ENCODE results near the gene RNF208.
A peak's percentile ranks its signal among the peaks of the same experiment; 100 is the strongest.

The RNF208 gene

DNA sequence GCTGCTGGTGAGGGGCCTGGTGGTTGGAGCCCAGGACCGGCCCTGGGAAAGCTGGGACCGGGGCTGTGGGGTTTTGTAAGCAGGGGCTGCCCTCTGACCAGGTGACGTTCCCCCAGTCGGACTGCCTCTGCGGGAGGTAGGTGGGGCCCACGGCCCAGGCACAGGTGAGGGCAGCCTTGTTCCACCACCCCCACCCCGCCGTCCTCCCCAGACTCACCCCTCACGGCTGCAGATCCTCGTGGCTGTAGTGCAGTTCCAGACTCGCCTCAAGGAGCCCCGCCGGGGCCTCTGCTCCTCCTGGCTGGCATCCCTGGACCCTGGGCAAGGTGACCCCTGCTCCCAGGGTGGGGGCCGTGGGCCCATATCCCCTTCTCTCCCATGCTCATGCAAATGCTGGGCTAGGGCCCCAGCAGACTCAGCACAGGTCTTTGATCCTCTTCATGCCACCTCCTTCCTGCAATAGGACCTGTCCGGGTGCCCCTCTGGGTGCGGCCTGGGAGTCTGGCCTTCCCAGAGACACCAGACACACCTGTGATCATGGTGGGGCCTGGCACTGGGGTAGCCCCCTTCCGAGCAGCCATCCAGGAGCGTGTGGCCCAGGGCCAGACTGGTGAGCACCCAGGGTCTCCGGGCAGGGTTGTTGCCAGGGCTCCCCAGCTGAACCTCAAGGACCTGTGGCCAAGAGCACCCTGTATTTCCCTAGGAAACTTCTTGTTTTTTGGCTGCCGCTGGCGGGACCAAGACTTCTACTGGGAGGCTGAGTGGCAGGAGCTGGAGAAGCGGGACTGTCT lies 6.6 kb downstream of the RNF208 start:
- no peak for DNase-seq (ENCODE audit: low read depth in 3 of 3, low spot score in 1 of 3)

DNA sequence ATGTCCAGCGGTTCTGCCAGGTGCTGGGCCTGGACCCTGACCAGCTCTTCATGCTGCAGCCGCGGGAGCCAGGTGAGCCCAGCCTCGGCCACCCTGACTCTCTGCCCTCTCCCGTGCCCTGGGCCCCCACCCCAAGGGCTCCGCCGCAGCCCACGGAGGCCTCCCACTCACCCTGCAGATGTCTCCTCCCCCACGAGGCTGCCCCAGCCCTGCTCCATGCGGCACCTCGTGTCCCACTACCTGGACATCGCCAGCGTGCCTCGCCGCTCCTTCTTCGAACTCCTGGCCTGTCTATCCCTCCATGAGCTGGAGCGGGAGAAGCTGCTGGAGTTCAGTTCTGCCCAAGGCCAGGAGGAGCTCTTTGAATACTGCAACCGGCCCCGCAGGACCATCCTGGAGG lies 7.4 kb downstream of the RNF208 start:
- DNase-seq (ENCODE audit: low read depth in 3 of 3, low spot score in 1 of 3) = no peak

DNA sequence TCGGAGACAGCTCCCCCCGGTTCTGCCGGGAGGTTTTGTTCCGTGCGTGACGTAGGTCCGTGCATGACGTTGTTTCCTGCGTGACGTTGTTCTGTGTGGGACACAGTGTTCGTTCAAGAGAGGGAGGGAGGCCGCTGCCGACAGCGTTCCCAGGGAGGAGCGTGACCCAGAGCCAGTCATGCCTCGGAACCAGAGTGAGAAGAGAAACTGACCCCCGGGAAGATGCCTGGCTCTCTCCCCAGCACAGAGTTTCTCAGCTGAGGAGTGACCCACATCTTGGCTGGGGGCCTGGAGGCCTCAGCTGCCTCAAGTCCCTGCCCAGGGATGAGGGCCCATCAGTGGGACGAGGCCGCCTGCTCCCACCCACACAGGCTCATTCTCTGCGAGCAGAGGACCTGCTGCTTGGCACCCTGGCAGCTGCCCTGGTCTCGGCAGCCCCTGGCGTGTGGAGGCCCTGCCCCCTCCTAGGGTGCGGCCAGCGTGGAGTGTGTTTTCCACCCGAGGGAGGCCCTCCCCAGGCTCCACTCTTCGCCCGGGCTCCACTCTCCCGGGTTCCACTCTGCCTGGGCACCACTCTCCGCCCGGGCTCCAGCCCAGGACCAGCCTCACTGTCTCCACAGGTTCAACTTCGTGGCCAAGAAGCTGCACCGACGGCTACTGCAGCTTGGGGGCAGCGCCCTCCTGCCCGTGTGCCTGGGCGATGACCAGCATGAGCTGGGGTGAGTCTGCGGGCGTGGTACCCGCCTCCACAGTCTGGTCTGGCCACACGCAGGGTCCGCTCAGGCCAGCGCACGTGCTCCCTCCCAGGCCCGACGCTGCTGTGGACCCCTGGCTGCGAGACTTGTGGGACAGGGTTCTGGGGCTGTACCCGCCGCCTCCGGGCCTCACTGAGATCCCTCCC lies 8.6 kb downstream of the RNF208 start:
- no peak for DNase-seq (ENCODE audit: low read depth in 3 of 3, low spot score in 1 of 3)

DNA sequence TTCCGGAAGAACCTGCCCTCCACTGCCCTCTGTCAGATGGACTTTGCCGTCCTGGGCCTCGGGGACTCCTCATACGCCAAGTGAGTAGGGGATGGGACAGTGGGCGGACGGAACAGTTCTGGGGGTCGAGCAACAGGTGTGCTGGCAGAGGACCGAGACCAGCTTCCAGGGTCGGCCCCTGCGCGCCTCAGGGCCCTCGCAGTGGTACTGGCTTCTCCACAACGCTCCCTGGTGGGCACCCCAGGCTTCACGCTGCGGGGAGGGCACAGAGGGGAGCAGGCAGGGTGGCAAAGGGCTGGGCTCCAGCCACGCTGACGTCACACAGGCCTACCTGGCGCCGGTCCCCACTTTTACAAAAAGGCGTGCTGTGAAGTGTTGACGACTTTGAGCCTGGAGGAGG lies 9.5 kb downstream of the RNF208 start:
- no peak for DNase-seq (ENCODE audit: low read depth in 3 of 3, low spot score in 1 of 3)

DNA sequence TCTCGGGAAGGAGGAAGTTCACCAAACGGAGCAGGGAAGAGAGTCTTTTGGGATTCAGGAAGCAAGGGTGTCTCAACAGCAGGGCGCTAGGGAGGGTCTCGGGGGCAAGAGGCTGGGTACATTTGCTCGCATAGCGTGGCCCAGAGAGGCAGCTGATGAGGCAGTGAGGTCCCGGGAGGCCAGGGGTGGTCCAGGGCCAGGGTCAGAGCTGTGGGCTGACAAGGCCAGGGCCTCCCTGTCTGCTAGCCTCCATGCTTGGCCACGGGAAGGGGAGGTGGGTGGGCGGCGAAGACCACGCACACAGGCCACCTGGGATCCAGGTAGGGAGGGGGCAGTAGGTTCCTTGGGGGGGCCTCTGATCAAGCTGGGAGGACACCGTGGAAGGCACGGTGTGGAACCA lies 10.5 kb downstream of the RNF208 start:
- no peak for DNase-seq (ENCODE audit: low read depth in 3 of 3, low spot score in 1 of 3)

DNA sequence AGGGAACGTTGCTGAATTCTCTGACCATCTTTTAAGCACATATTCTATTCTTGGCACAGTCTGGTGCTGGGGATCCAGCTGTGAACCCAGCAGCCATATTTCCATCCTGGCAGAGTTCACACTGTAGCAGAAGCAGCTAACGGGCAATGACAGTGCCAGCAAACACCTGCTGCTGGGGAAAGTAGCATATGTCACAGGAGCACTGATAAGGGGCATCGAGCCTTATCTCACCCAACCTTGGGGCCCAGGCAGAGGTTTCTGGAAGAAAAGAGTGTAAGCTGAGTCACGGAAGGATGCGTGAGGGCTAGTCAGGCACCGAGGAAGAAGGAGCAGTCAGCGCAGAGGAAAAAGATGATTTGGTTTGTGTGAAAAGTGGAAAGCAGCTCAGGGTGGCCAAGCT lies 15.4 kb downstream of the RNF208 start:
- no peak for DNase-seq (ENCODE audit: low read depth in 3 of 3, low spot score in 1 of 3)

DNA sequence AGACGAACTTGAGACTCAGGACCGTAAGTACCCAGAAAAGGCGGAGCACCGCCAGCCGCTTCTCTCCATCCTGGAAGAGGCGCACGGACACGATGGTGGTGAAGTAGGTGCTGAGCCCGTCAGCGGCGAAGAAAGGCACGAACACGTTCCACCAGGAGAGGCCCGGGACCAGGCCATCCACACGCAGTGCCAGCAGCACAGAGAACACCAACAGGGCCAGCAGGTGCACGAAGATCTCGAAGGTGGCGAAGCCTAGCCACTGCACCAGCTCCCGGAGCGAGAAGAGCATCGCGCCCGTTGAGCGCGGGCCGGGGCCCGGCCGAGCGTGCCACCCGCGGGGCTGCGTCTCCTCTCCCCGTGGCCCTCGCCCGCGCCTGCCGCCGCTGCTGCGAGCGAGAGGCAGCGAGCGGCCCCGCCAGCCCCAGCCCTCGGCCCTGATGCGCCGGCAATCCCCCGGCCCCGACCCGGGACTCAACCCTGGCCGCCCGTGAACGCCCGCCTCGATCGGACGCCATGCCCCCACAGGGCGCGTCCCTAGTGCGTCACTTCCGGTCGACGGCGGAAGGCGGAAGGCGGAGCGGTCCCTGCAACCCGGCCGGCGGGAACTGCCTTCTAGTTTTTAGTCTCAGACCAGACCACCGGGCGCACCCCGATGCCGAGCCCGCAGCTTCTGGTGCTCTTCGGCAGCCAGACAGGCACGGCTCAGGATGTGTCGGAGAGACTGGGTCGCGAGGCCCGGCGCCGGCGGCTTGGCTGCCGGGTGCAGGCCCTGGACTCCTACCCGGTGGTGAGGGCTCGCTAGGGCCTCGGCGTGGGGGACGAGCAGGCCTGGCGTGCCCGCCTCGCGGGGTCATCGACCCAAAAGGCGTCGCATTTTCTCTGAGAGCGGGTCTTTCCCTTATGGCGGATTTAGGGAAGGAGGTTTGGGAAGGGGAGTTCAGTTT lies 16.6 kb downstream of the RNF208 start, which contains the start of the genes NDOR1 and TMEM203:
Gene NDOR1, plus strand, starts transcription at position 575 of the 944 bp plus-strand sequence. Its CDS starts 78 bp downstream, at position 653.
Gene TMEM203, minus strand, starts transcription at position 523 of the 944 bp plus-strand sequence. Its CDS starts 234 bp downstream, at position 289.
- DNase-seq (ENCODE audit: low read depth in 3 of 3, low spot score in 1 of 3) = peak; percentile 61 to 94 (median 79)

DNA sequence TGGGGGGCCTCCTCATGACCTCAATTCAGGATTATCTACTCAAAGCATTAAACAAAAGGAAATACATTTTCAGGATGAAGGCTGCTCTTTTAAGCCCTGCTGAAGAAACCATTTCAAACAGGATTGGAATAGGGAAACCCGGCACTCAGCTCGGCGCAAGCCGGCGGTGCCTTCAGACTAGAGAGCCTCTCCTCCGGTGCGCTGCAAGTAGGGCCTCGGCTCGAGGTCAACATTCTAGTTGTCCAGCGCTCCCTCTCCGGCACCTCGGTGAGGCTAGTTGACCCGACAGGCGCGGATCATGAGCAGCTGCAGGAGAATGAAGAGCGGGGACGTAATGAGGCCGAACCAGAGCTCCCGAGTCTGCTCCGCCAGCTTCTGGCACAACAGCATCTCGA lies 17.3 kb downstream of the RNF208 start:
- no peak for DNase-seq (ENCODE audit: low read depth in 3 of 3, low spot score in 1 of 3)

DNA sequence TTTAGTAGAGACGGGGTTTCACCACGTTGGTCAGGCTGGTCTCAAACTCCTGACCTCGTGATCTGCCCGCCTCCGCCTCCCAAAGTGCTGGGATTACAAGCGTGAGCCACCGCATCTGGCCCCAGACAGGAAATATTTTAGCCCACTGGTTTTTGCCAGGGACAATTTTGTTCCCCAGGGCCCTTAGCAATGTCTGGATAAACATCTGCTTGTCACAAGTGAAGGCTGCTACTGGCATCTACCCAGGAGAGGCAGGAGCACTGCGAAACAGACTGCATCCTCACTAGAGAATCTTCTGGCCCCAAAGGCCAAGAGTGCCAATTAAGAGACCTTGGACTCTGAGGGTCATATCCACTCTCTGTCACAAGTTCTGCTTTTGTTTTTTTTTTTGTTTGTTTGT lies 19.1 kb downstream of the RNF208 start:
- DNase-seq (ENCODE audit: low read depth in 3 of 3, low spot score in 1 of 3) = no peak

DNA sequence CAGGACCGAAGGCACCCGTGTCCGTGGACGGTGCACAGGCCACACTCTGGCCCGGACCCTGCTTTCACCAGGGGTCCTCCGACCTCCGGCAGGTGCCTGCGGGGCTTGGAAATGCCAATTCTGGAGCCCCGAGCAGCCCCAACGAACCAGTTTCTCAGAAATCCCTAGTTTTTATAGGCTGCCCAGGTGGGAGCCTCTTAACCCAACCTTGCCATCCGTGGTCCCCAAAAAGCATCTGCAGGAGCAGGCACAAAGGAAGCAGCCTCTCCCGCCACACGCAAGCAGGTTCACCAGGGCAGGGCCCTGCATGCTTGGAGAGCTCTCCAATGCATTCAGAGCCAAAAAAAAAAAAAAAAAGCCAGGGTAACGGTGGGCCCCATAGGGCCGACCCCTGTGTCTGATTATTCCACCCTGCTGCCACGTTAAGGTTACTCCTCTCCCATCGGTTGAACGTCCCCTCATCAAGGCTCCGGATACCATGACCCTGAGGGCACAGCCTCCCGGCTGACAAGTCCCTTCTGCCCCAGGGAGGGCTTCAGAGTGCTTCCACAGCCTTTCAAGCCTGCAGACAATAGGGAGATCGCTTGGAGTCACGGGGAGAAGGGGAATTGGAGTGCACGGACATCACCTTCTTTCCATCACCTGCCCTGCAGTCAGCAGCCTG lies 20.7 kb downstream of the RNF208 start:
- DNase-seq (ENCODE audit: low read depth in 3 of 3, low spot score in 1 of 3) = no peak

DNA sequence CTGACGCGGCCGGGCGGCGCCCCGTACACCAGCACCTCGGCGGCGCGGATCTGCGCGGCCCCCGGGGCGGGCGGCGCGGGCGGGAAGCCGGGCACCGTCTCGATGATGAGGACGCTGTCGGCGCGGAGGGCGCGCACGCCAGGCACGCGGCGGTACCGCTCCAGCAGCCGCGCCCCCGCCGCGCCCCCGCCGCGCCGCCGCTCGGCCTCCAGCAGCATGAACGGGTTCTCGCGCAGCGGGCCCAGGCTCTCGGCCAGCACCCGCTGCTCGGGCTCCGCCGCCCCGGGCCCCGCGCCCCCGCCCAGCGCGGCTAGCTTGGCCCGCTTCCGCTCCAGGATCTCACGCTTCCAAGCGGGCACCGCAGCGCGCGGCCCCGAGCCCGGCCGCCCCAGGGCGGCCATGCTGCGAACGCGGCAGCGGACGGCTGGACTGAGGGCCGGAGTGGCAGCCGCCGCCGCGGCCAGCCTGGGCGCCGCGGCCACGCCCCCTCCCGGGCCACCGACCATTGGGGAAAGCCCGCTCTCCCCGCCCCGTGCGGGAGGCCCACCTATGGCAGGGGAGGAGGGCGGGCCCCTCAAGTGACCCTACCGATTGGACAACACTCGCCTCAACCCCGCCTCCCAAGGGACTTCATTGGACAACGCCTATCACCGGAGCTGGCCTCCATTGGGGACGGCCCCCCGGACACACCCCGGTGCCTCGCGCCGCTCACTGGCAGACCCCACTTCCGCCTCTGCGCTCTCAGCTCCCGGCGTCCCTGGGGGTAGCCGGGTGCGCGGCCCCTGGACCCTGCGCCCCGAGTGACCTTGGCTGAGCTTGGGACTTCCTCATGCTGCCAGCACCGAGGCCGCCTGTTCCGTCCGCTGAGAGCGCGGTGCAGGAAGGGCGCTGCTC lies 21.5 kb downstream of the RNF208 start, which contains the start of gene TPRN:
Gene TPRN, minus strand, starts transcription at position 431 of the 894 bp plus-strand sequence. Its CDS starts 30 bp downstream, at position 401.
- peak; percentile 92 to 97 (median 93) for DNase-seq (ENCODE audit: low read depth in 3 of 3, low spot score in 1 of 3)

DNA sequence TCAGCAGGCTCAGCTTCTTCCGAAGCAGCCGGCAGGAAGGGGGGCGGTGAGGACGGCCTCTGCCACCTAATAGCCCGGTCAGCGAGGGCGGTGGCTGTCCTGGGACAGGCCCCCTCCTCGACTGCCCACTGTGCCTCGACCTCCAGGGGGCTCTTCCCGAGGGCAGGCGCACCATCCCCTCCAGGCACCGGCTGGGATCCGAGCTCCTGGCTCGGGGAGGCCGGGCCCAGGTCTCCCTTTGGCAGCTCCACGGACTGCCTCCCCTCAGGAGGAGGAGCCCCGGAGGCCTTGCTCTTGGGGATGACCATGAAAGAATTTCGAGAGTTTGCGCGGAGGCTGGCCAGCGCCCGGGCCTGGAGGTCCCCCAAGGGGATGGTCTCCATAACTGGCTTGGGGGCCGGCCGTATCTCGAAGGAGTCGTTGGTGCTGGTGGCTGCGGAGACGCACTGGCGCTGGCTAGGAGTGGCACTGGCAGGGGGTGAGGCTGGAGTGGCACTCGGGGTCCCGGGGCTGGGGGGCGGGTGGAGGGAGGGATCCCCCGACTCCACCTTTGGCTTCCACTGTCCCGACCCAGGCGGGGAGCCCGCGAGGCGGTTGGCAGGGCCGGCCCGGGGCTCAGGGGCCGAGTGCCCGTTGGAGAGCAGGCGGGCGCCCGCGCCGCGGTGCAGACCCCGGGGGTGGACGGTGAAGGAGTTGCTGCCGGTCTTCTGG lies 22.5 kb downstream of the RNF208 start:
- DNase-seq (ENCODE audit: low read depth in 3 of 3, low spot score in 1 of 3) = no peak

DNA sequence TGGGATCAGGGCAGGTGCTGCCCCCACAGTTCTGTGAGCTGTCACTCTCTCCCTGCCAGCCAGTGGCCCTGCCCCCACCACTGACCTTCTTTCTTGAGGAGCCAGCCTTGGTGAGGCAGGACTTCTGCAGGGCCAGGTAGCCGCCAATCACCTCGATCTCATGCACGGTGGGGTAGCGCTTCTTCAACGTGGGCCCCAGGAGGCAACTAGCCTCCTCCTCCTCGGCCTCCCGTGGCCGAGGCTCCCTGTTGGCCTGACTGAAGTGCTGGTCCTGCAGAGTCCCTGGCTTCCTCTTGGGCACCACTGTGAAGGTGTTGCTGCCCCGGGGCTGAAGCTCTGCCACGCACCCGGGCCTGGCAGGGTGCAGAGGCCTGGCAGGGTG lies 23.1 kb downstream of the RNF208 start:
- no peak for DNase-seq (ENCODE audit: low read depth in 3 of 3, low spot score in 1 of 3)

DNA sequence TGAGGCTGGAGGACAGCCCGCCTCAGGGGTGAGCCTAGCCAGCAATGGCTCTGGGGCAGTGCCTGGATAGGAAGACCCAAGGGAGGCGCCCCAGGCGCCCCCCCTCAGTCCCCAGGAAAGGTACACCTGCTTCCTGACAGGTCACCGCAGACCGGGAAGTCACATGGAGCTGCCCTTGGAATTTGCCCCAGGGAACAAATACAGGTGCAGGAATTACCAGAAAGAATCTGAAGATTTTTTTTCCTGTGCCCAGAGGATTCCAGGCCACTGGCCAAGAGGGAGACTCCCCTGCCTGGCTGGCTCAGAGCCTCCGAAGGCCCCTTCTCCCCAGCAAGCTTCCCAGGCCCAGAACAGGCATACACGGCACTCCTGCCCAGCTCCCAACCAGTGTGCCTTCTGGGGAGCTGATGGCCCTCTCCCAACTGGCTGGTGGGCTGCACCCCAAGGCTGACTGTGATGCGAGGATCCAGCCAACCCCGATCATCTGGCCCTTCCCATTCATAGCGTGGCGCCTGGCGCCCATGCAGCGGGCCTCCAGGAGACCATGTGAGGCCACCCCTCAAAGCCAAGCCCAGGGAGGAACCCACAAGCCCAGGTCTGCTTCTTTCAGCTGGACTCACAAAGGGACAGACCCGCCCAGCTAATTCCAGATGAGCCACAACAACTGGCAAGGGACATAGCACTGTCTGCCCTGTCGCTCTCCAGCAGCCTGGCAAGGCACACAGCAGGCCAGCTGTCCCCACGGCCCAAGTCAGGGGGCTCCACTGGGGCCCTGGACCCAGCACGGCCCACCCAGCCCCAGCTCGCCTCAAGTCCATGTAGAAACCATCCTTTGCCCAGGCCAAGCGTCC lies 23.8 kb downstream of the RNF208 start:
- DNase-seq (ENCODE audit: low read depth in 3 of 3, low spot score in 1 of 3) = no peak

DNA sequence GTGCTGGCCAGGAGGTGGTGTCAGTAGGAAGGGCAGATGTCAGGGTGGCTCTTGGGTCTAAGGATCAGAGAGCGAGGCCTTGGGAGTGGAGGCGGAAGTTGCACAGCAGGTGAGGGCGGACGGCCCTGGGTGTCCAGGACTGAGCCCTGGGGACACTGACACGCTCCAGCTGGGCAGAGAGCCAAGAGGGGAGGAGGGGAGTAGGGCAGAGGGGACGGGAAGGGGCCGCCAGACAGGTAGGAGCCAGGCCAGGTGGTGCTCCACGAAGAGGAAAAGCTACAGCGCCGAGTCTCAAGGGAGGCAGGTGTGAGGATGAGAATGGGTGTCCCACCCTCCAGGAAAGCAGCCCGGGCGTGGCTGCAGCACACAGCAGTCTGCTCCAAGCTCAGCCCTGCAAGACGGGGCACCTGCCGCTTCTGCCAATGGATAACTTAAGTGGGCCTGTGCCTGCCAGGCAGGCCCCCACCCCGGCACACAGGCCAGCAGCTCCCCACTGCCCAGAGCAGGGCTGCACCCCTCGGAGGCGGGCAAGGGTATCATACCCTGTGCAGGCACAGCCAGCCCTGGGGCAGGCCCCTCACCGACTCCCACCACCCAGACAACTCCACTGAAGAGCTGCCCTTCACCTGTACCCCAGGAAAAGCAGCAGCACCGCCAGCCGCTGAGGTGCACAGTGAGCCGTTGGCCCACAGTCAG lies 26.4 kb downstream of the RNF208 start:
- no peak for DNase-seq (ENCODE audit: low read depth in 3 of 3, low spot score in 1 of 3)

DNA sequence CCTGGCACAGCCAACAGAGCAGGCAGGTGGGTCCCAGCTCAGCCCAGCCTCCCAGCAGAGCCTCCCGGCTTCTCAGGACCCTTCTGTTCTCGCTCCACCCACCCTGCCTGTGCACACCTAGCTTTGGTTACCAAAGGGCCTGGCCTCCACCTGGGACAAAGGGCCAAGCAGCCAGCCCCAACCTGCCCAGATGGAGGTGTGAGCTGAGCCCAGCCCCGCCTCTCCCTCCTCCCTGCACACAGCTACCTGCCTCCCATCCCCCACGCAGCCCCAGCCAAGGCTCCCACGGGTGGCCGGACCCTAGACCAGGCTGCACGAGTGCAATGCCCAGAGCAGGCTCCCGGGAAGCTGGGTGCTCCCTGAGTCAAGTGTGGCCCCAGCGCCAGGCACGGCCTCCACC lies 27.1 kb downstream of the RNF208 start:
- no peak for DNase-seq (ENCODE audit: low read depth in 3 of 3, low spot score in 1 of 3)

DNA sequence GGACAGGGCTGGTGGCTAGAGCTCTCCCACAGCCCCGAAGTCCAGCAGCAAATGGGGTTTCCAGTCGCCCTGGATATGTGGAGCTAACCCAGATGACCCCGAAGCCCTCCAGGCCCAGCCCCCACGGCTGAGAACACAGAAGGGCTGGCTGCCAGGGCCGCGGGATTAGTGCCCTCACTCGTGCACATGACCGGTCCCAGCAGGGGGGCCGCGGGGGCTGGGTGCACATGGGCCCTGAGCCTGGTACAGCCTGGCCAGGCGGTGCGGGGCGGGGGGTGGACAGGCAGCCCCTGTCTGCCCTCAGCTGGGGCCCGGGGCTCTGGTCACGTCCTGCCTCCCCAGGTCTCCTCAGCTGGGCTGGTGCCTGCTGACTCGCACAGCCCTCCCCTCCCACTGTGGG lies 27.7 kb downstream of the RNF208 start:
- no peak for DNase-seq (ENCODE audit: low read depth in 3 of 3, low spot score in 1 of 3)

Measured in stimulated activated CD4-positive, alpha-beta T cell treated with anti-CD3 and anti-CD28 coated beads, TNF-alpha, amount 100 ng/mL, for 1 hour (primary cell).